NB4 (cell line): ENCODE data around the gene TCERG1.

Experiments used
- DNase-seq: peaks from one replicate; pipeline ENCODE4 v3.0.0; 2010; ENCODE audit warnings: low read depth
- H3K4me3 ChIP-seq: one replicate; pipeline ENCODE4 v1.5.1; 2011; ENCODE audit warnings: mild to moderate bottlenecking, low read depth, low read length, moderate library complexity
- MYC ChIP-seq: IDR thresholded peaks from 2 replicates; pipeline ENCODE4 v1.6.1; 2011; ENCODE audit warnings: low read depth, low read length
- POLR2A ChIP-seq: IDR thresholded peaks from 2 replicates; pipeline ENCODE4 v1.6.1; 2011; ENCODE audit warnings: mild to moderate bottlenecking; ENCODE audit not compliant: insufficient read length; ENCODE audit errors: extremely low read depth
- TF ChIP-seq, protein P1 (sequence below): IDR thresholded peaks from one replicate; pipeline ENCODE4 v1.5.1; 2012; ENCODE audit warnings: low read depth, low read length
- TF ChIP-seq, protein P2 (sequence below): IDR thresholded peaks from 2 replicates; pipeline ENCODE4 v1.6.1; 2011; ENCODE audit warnings: low read depth, low read length

TCERG1 gene

DNA sequence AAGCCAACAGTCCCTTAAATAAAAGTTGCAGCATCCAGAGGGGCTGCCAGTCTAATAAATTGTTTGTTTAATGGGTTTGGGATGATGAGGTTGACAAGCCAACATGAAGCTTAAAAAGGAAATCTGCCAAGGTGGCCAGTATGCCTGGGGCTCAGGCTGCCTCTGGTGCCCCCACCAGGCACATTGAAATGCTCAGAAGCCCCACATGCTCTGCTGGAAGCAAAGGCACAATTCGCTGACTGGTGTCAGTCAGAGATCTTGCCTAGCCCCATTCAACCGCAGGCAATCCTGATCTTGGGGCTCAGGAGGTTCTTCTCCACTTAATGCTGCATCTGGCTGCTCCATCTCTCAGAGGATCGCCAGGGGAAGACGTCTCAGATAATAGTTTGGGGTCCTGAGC is 44.2 kb upstream of the TCERG1 start:
- DNase-seq: no peak
- TF ChIP-seq MYC: no peak
- TF ChIP-seq, protein P1, sequence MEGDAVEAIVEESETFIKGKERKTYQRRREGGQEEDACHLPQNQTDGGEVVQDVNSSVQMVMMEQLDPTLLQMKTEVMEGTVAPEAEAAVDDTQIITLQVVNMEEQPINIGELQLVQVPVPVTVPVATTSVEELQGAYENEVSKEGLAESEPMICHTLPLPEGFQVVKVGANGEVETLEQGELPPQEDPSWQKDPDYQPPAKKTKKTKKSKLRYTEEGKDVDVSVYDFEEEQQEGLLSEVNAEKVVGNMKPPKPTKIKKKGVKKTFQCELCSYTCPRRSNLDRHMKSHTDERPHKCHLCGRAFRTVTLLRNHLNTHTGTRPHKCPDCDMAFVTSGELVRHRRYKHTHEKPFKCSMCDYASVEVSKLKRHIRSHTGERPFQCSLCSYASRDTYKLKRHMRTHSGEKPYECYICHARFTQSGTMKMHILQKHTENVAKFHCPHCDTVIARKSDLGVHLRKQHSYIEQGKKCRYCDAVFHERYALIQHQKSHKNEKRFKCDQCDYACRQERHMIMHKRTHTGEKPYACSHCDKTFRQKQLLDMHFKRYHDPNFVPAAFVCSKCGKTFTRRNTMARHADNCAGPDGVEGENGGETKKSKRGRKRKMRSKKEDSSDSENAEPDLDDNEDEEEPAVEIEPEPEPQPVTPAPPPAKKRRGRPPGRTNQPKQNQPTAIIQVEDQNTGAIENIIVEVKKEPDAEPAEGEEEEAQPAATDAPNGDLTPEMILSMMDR: no peak
- TF ChIP-seq, protein P2, sequence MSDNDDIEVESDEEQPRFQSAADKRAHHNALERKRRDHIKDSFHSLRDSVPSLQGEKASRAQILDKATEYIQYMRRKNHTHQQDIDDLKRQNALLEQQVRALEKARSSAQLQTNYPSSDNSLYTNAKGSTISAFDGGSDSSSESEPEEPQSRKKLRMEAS: no peak
- no peak for TF ChIP-seq POLR2A

DNA sequence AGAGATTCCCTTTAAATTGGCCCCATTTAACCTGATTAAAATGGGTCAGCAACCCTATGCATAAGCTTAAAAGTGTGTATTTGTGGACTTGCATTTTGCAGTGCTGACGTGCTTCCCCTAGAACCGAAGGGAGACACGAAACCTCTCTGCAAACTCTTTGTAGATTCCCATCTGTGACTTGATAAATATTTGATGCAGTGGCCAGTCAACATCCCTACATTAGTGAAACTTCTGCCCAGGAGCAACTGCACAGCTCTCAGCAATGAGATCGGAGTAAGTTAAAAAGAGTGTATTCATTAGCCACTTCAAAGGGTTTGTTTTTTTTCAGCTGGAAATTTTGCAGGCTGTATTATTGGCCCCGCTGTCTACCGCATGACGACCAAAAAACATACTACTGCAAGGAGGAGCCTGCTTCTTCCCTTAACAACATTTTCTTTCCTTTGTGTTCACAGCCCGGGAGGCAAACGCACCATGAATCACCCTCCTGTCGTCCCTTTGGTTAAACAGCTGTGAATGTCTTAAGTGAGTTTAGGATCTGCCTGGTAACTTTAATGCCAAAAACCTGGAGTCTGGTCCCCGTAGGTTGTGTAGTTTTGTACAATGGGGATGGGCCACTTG is 38.0 kb upstream of the TCERG1 start:
- TF ChIP-seq MYC (no peak), POLR2A (no peak)
- TF ChIP-seq, protein P2: no peak
- TF ChIP-seq, protein P1: no peak
- no peak overlapping the region for H3K4me3 ChIP-seq
- no peak for DNase-seq

More for the DNA sequence above, 44.2 kb upstream of the TCERG1 start:
- H3K4me3 ChIP-seq: no peak overlapping the region

DNA sequence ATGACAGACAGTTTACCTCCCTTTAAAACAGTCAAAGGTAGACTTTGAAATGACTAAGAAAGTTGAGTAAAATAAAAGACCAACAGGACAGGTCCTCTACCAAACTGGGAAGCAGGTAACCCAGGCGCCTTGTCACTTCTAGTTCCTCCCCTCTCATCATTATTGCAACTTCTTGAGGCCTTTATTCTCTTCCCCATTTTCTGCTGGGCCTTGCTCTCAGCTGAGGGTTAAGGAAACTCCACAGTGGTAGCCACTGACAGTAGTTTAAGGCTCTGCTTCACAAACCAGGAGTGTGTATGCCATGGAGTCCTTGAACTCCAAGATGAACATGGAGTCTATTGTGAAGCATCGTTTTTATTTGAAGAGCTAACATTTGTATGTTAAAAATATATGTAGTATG is 36.9 kb upstream of the TCERG1 start:
- TF ChIP-seq MYC (no peak), POLR2A (no peak)
- TF ChIP-seq, protein P1: no peak
- TF ChIP-seq, protein P2: no peak
- peak; percentile 15 for DNase-seq

DNA sequence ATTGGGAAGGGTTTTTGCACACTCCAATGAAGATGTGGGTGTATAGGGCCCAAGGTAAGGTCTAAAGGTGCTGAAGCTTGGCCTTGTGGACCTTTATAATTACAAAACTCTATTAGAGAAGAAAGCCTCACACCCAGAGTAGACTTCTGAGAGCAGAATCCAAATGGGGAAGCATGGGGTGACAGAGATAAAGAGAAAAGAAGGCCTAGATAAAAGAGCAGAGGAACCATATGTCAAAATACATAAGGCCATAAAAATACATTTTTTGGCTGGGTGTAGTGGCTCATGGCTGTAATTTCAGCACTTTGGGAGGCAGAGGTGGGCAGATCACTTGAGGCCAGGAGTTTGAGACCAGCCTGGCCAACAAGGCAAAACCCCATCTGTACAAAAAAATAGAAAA is 27.4 kb upstream of the TCERG1 start:
- TF ChIP-seq POLR2A (no peak), MYC (no peak)
- TF ChIP-seq, protein P1: no peak
- TF ChIP-seq, protein P2: no peak
- no peak for DNase-seq
- H3K4me3 ChIP-seq: no peak overlapping the region

More for the DNA sequence above, 36.9 kb upstream of the TCERG1 start:
- H3K4me3 ChIP-seq: no peak overlapping the region

DNA sequence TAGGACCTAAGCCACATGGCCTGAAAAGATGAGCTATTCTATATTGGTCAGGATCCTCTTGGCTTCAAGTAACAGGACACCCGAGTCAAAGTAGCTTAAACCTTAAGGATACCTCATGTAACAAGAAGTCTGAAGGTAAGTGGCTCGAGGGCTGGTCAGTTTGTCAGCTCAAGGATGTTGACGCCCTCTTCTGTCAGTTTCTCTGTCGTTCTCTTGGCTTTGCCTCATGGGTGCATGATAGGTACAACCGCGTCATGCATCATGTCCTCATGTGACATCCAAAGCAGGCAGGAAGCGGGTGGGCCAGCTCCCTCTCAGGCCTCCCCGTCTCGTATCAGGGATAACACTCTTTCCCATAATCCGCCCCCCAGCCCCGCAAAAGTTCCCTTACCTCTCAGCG is 22.1 kb upstream of the TCERG1 start:
- no peak overlapping the region for H3K4me3 ChIP-seq
- DNase-seq: peak; percentile 12
- no peak for TF ChIP-seq POLR2A

DNA sequence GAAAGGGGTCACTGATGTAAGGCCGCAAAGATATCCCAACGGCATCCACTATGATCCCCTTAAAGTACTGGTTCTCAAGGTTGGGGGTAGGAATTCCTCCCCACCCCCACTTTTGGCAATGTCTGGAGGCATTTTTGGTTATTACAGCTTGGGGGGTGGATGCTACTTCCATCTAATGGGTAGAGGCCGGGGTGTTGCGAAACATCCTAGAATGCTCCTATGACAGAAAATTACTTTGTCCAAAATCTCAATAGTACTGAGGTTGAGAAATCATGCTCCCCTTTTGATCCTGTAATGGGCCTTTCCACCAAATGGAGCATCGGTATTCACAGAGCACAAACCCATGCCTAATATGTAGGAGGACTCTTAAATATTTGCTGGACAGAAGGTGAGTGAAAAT is 20.8 kb upstream of the TCERG1 start:
- no peak overlapping the region for H3K4me3 ChIP-seq
- TF ChIP-seq MYC (no peak), POLR2A (no peak)
- TF ChIP-seq, protein P2: no peak
- TF ChIP-seq, protein P1: no peak
- no peak for DNase-seq
